ENCODE measurements around the gene B3GNT5. TPM values are rescaled to one million over a fixed set of nuclear protein-coding genes. Genes with fewer than 3 reads are reported as not detected.

Gene B3GNT5
- total and polyA plus RNA-seq, 2 of the 8 experiments (the other 6 are each of a cell fraction or from before 2014, with no cell fraction given), result 2.4 to 9.7 TPM

GRCh38 chr3:183275937-183276336 is 22.9 kb downstream of the B3GNT5 start:
- no peak overlapping the region for H4K91ac ChIP-seq (replicated peaks; ENCODE audit: insufficient read length, low read length)
- WGBS, 2 experiments (ENCODE audit: extremely low coverage in 1 of 2, insufficient coverage in 1 of 2, insufficient read length in 1 of 2, insufficient replicate concordance in 2 of 2, low coverage in 1 of 2, low lambda C conversion rate in 2 of 2, missing lambda C conversion rate in 1 of 2), result 85% methylated on average over 3 of the region's 3 CpGs; no CpG with 5 or more reads in 1 of the 2 experiments
- no peak overlapping the region for H3K27ac ChIP-seq (ENCODE audit: low read depth, low read length)
- no peak overlapping the region for H3K14ac ChIP-seq (ENCODE audit: insufficient read length)
- ChIA-PET CTCF (ENCODE audit: partially characterized antibody) (no interaction called here), POLR2A (ENCODE audit: partially characterized antibody) (interaction anchor here (0.8 to 1.3 kb wide), 2 partner anchors 10 to 58 kb away, joined by 3 read pairs; no protein-coding TSS in a partner anchor)
- no peak overlapping the region for H3K4me3 ChIP-seq (ENCODE audit: extremely low read depth in 1 of 4, insufficient read depth in 2 of 4, low read depth in 3 of 4, low read length in 4 of 4)
- no peak for TF ChIP-seq ASH2L (IDR thresholded peaks at IDR 0.05; ENCODE audit: low read length)
- no peak for TF ChIP-seq RNF2 (IDR thresholded peaks at IDR 0.05; ENCODE audit: borderline replicate concordance, low read depth, low read length, missing control alignments, poor library complexity, severe bottlenecking)
- TF ChIP-seq ATF3 (IDR thresholded peaks at IDR 0.05; ENCODE audit: insufficient read depth, low read depth, low read length), result no peak
- no peak for TF ChIP-seq YY1 (IDR thresholded peaks at IDR 0.05; ENCODE audit: low read depth, low read length)
- TF ChIP-seq CREB1 (IDR thresholded peaks at IDR 0.05), result no peak
- TF ChIP-seq KDM1A (IDR thresholded peaks at IDR 0.05; ENCODE audit: borderline replicate concordance, low read length), result no peak
- TF ChIP-seq BRCA1 (IDR thresholded peaks at IDR 0.05; ENCODE audit: low read depth, low read length), result no peak
- no peak for TF ChIP-seq POLR2AphosphoS5 (IDR thresholded peaks at IDR 0.05; ENCODE audit: low read depth, low read length)
- TF ChIP-seq NANOG (IDR thresholded peaks at IDR 0.05; ENCODE audit: insufficient read depth, low read depth, low read length, poor library complexity, severe bottlenecking), result no peak
- no peak overlapping the region for H2BK120ac ChIP-seq (replicated peaks; ENCODE audit: low read depth, low read length)
- no peaks in the 10 kb centered on the region for H3K79me1 ChIP-seq (ENCODE audit: low read depth, low read length)
- H3K56ac ChIP-seq (replicated peaks; ENCODE audit: insufficient read length, low read depth, low read length), result no peak overlapping the region
- no peak overlapping the region for H2AK5ac ChIP-seq (ENCODE audit: low read depth, low read length)
- no peak for FAIRE-seq
- H3K23me2 ChIP-seq (ENCODE audit: low read depth, low read length), result no peaks in the 10 kb centered on the region; the same call in 1 of the 2 replicates
- no peak overlapping the region for H3K23ac ChIP-seq (ENCODE audit: insufficient read length)
- no peaks in the 10 kb centered on the region for H3K36me3 ChIP-seq (ENCODE audit: control insufficient read depth in 2 of 4, insufficient read depth in 4 of 4, low read length in 3 of 4)
- H2BK5ac ChIP-seq (ENCODE audit: low read depth, low read length), result no peak overlapping the region
- no peak for DNase-seq (ENCODE audit: low read depth in 1 of 2, low spot score in 2 of 2)
- no peak overlapping the region for H4K5ac ChIP-seq (ENCODE audit: insufficient read length, low read depth, low read length)
- H3K79me2 ChIP-seq (ENCODE audit: control insufficient read depth in 1 of 2, insufficient read depth in 2 of 2, low read length in 2 of 2), result no peaks in the 10 kb centered on the region
- H2BK20ac ChIP-seq (ENCODE audit: low read length), result no peak overlapping the region
- no peak overlapping the region for H2AFZ ChIP-seq (ENCODE audit: low read length)
- no peaks in the 10 kb centered on the region for H4K20me1 ChIP-seq (replicated peaks in 1 of 2; ENCODE audit: control insufficient read depth in 1 of 2, insufficient read depth in 2 of 2, low read length in 2 of 2)
- H3K4me2 ChIP-seq (ENCODE audit: insufficient read depth in 1 of 2, low read depth in 2 of 2, low read length in 2 of 2), result no peak overlapping the region
- H4K8ac ChIP-seq (ENCODE audit: extremely low read depth, insufficient read depth, low read length), result no peak overlapping the region
- H3K18ac ChIP-seq (ENCODE audit: extremely low read depth, low read length), result no peak overlapping the region
- H3K4me1 ChIP-seq (replicated peaks in 1 of 4; ENCODE audit: control insufficient read depth in 3 of 4, insufficient read depth in 4 of 4, low read length in 3 of 4), result no peaks in the 10 kb centered on the region
- H3K9ac ChIP-seq (replicated peaks in 1 of 4; ENCODE audit: extremely low read depth in 1 of 4, low read depth in 3 of 4, low read length in 3 of 4), result no peak overlapping the region
- no peak overlapping the region for H2BK15ac ChIP-seq (ENCODE audit: low read length)
- H3K4ac ChIP-seq (replicated peaks; ENCODE audit: insufficient read length, low read depth, low read length), result no peak overlapping the region
- H2BK12ac ChIP-seq (ENCODE audit: low read depth, low read length), result no peak overlapping the region
- no peaks in the 10 kb centered on the region for H3K27me3 ChIP-seq (replicated peaks in 1 of 4; ENCODE audit: control insufficient read depth in 3 of 4, extremely low read depth in 1 of 4, insufficient read depth in 3 of 4, low read length in 3 of 4)
- no peaks in the 10 kb centered on the region for H3K9me3 ChIP-seq (ENCODE audit: insufficient read depth in 2 of 2, low read depth in 1 of 2, low read length in 1 of 2)

Data from H1 (cell line).